Caco-2 (cell line): ENCODE measurements around the gene ETV3L. TPM values are rescaled to one million over a fixed set of nuclear protein-coding genes. Genes with fewer than 3 reads are reported as not detected.
"Not testable (repeated sequence)": the region's sequence is repeated elsewhere in the genome, so short reads cannot be mapped to it uniquely, and the experiment has no call there.

Source experiments
- BruUV-seq: library from RNA; stranded (reverse); fragments of 400-500 nt; replicated peaks from 2 replicates; lab custom pipeline; 2021; lab: Mats Ljungman, UMichigan
- CTCF ChIA-PET: fragments of 300-600 bp; sonication (Branson Sonifier 250); formaldehyde crosslinking; loops from one replicate; lab custom pipeline; 2022; ENCODE audit warnings: antibody characterized with exemption; lab: Charles Lee
- POLR2A ChIA-PET: fragments of 300-600 bp; sonication (Branson Sonifier 250); formaldehyde crosslinking; loops from one replicate; lab custom pipeline; 2022; ENCODE audit warnings: antibody characterized with exemption; lab: Charles Lee
- DNase-seq, 2 experiments: peaks; one replicate each; pipeline versions ENCODE4 v3.0.0 to v3.0.0-alpha.2; 2020 to 2022
- H3K27me3 ChIP-seq: replicated peaks from 2 replicates; pipeline ENCODE4 v1.6.0; 2011; ENCODE audit warnings: low read length; ENCODE audit not compliant: control insufficient read depth, insufficient read depth
- H3K36me3 ChIP-seq: 2 replicates; pipeline ENCODE4 v1.5.1; 2011; ENCODE audit warnings: low read length; ENCODE audit not compliant: control insufficient read depth, insufficient read depth
- H3K4me1 ChIP-seq: fragments of 250-450 bp; sonication (Bioruptor Pico); 2 replicates; pipeline ENCODE4 v1.5.1; 2020; ENCODE audit warnings: mild to moderate bottlenecking
- H3K4me3 ChIP-seq: 2 replicates; pipeline ENCODE4 v1.5.1; 2011; ENCODE audit warnings: low read depth, mild to moderate bottlenecking, control low read depth, low read length
- H3K9me3 ChIP-seq: fragments of 250-450 bp; sonication (Bioruptor Pico); 2 replicates; pipeline ENCODE4 v1.5.1; 2020; ENCODE audit warnings: mild to moderate bottlenecking, moderate library complexity
- H3K27ac Mint-ChIP-seq: one replicate; pipeline ENCODE4 v1.8.0; 2022; ENCODE audit warnings: mixed read lengths; ENCODE audit not compliant: unreplicated experiment
- H3K27me3 Mint-ChIP-seq: one replicate; pipeline ENCODE4 v1.8.0; 2022; ENCODE audit warnings: mixed read lengths; ENCODE audit not compliant: insufficient read depth, unreplicated experiment
- H3K36me3 Mint-ChIP-seq: one replicate; pipeline ENCODE4 v1.8.0; 2022; ENCODE audit warnings: mild to moderate bottlenecking, mixed read lengths; ENCODE audit not compliant: insufficient read depth, unreplicated experiment
- H3K4me1 Mint-ChIP-seq: one replicate; pipeline ENCODE4 v1.8.0; 2022; ENCODE audit warnings: low read depth, mixed read lengths; ENCODE audit not compliant: unreplicated experiment
- H3K4me3 Mint-ChIP-seq: one replicate; pipeline ENCODE4 v1.8.0; 2022; ENCODE audit warnings: mild to moderate bottlenecking, moderate library complexity, mixed read lengths; ENCODE audit not compliant: unreplicated experiment
- H3K9me3 Mint-ChIP-seq: one replicate; pipeline ENCODE4 v1.8.0; 2022; ENCODE audit warnings: mixed read lengths; ENCODE audit not compliant: unreplicated experiment
- intact Hi-C: fragments of 100-400 bp; cut with micrococcal nuclease; formaldehyde crosslinking; loops from one replicate; pipeline ENCODE4 v1.10.0; 2022; ENCODE audit not compliant: unreplicated experiment
- total RNA-seq: library from RNA; stranded (reverse); gene quantifications from 2 replicates; pipeline ENCODE4 v1.2.3, GENCODE V29; 2022
- TF ChIP-seq, protein P1 (sequence below), 2 experiments: fragments of 200-600 bp in 1 of 2; IDR thresholded peaks; 1 replicate in 1 of 2; 2 replicates in 1 of 2; pipeline versions ENCODE4 v1.5.1 to v1.8.0; 2011 to 2022; ENCODE audit warnings: antibody characterized with exemption in 1 of 2, control low read depth in 1 of 2, inconsistent platforms in 1 of 2, low read depth in 1 of 2, low read length in 1 of 2, mild to moderate bottlenecking in 1 of 2, moderate library complexity in 1 of 2; ENCODE audit not compliant: insufficient read depth in 1 of 2, severe bottlenecking in 1 of 2, unreplicated experiment in 1 of 2

ETV3L gene
- total RNA-seq, 1 experiment from 2014 or later, result not detected

DNA sequence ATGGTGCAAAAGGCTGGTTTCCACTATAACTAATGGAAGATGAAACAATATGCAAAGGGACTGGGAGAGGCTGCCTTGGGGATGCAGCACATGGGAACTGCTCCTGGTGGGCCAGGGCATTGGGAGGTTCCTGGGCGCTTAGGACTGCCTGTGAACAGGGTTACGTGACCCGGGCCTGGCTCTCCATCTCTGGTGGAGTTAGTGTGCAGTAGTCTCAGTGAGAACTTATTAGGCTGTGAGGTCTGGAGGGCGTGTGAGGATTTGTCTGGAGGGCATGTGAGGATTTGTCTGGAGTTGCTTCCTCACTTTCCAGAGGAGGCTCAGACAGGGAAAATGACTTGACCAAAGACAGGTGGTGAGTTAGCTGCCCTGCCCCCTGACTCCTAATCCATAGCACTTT lies 1.5 kb upstream of the ETV3L start:
- CTCF ChIA-PET, result no interaction called here

DNA sequence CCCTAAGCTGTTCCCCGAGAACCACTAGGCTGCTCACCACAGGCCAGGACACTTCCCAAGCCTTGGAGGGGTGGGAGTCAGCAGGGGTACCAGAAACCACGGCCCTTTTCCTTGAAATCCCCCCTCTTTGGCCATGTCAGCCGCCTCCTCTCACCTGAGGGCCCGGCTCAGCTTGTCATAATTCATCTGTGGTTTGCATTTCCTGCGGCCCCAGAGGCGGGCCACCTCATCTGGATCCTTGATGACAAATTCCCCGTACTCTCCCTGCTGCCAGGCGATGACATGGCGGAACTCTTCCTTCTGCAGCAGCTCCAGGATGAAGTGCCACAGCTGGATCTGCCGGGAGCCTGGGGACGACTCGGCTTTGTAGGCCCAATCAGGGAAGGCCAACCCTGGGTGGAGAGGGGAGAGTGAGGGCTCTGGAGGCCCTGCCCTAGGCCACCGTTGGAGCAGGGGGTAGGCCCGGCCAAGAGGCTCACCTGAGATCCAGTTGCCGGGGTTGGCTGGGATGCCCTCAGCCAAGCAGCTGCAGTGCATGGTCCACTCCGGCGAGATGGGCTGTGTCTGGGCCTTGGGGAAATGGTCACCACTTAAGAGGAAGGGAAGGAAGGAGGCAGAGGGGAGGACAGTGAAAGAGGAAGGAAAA lies 498 bp downstream of the ETV3L start:
- H3K27ac Mint-ChIP-seq, POLR2A ChIA-PET: not testable (repeated sequence)

More for the DNA sequence above, 1.5 kb upstream of the ETV3L start:
- H3K4me3 Mint-ChIP-seq, result no peak overlapping the region
- Histone ChIP-seq H3K4me3 (no peak overlapping the region), H3K9me3 (no peaks in the 10 kb centered on the region), H3K36me3 (no peaks in the 10 kb centered on the region), H3K27me3 (no peaks in the 10 kb centered on the region; the same call in 1 of the 2 replicates), H3K4me1 (no peaks in the 10 kb centered on the region)
- H3K36me3 Mint-ChIP-seq, result peaks cover 5% of the 10 kb centered on the region
- H3K4me1 Mint-ChIP-seq, result peaks cover 7% of the 10 kb centered on the region
- no peak overlapping the region for H3K27ac Mint-ChIP-seq
- peaks cover 10% of the 10 kb centered on the region for H3K27me3 Mint-ChIP-seq
- no peaks in the 10 kb centered on the region for H3K9me3 Mint-ChIP-seq
- POLR2A ChIA-PET, result no interaction called here
- no peak for DNase-seq
- intact Hi-C loops, result no loop called here
- TF ChIP-seq, protein P1, sequence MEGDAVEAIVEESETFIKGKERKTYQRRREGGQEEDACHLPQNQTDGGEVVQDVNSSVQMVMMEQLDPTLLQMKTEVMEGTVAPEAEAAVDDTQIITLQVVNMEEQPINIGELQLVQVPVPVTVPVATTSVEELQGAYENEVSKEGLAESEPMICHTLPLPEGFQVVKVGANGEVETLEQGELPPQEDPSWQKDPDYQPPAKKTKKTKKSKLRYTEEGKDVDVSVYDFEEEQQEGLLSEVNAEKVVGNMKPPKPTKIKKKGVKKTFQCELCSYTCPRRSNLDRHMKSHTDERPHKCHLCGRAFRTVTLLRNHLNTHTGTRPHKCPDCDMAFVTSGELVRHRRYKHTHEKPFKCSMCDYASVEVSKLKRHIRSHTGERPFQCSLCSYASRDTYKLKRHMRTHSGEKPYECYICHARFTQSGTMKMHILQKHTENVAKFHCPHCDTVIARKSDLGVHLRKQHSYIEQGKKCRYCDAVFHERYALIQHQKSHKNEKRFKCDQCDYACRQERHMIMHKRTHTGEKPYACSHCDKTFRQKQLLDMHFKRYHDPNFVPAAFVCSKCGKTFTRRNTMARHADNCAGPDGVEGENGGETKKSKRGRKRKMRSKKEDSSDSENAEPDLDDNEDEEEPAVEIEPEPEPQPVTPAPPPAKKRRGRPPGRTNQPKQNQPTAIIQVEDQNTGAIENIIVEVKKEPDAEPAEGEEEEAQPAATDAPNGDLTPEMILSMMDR (IDR thresholded peaks at IDR 0.05; ENCODE audit: insufficient read depth in 1 of 2, low read depth in 1 of 2, low read length in 1 of 2, severe bottlenecking in 1 of 2, unreplicated experiment in 1 of 2), result no peak
- no TSS peak for BruUV-seq

DNA sequence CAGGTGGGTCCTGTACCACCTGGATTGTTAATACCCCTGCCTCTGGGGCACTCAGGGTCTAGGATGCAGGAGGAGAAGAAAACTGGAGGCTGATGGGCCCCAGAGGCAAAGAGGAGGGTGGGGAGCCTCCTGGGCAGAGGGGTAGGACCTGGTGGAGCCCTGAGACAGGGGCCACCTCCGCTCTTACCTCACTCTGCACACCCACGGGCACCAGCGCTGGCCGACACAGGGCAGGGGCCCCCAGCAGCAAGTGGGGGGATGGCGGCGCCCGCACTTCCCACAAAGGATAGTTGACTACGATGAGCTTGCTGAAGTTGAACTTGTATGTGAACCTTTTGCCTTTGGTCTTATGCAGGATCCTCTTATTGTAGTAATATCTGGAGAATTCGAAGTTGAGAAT lies 1.1 kb downstream of the ETV3L start:
- Mint-ChIP-seq H3K36me3 (peaks cover 5% of the 10 kb centered on the region), H3K4me3 (no peak overlapping the region), H3K9me3 (no peaks in the 10 kb centered on the region), H3K4me1 (no peaks in the 10 kb centered on the region), H3K27me3 (peaks cover 2% of the 10 kb centered on the region), H3K27ac (no peak overlapping the region)
- Histone ChIP-seq H3K9me3 (no peaks in the 10 kb centered on the region), H3K27me3 (no peaks in the 10 kb centered on the region), H3K36me3 (no peaks in the 10 kb centered on the region), H3K4me3 (no peak overlapping the region), H3K4me1 (no peaks in the 10 kb centered on the region)
- no peak for DNase-seq
- intact Hi-C loops, result no loop called here
- BruUV-seq, result no TSS peak
- TF ChIP-seq, protein P1 (IDR thresholded peaks at IDR 0.05; ENCODE audit: insufficient read depth in 1 of 2, low read depth in 1 of 2, low read length in 1 of 2, severe bottlenecking in 1 of 2, unreplicated experiment in 1 of 2), result no peak
- ChIA-PET CTCF (no interaction called here), POLR2A (no interaction called here)

More for the DNA sequence above, 498 bp downstream of the ETV3L start:
- H3K4me1 ChIP-seq, H3K4me3 ChIP-seq, CTCF ChIA-PET, H3K9me3 Mint-ChIP-seq, H3K27me3 Mint-ChIP-seq, DNase-seq, H3K36me3 ChIP-seq, intact Hi-C loops, H3K36me3 Mint-ChIP-seq, BruUV-seq, H3K4me1 Mint-ChIP-seq, H3K9me3 ChIP-seq, H3K27me3 ChIP-seq, H3K4me3 Mint-ChIP-seq: not testable (repeated sequence)
